ENCODE results near the gene CNN2. TPM values are rescaled to one million over a fixed set of nuclear protein-coding genes. Genes with fewer than 3 reads are reported as not detected.

CNN2 gene
- total and polyA plus RNA-seq, 9 of the 15 experiments (the other 6 are each of a cell fraction or from before 2014, with no cell fraction given), result 12.1 to 174 (median 52.7) TPM

DNA sequence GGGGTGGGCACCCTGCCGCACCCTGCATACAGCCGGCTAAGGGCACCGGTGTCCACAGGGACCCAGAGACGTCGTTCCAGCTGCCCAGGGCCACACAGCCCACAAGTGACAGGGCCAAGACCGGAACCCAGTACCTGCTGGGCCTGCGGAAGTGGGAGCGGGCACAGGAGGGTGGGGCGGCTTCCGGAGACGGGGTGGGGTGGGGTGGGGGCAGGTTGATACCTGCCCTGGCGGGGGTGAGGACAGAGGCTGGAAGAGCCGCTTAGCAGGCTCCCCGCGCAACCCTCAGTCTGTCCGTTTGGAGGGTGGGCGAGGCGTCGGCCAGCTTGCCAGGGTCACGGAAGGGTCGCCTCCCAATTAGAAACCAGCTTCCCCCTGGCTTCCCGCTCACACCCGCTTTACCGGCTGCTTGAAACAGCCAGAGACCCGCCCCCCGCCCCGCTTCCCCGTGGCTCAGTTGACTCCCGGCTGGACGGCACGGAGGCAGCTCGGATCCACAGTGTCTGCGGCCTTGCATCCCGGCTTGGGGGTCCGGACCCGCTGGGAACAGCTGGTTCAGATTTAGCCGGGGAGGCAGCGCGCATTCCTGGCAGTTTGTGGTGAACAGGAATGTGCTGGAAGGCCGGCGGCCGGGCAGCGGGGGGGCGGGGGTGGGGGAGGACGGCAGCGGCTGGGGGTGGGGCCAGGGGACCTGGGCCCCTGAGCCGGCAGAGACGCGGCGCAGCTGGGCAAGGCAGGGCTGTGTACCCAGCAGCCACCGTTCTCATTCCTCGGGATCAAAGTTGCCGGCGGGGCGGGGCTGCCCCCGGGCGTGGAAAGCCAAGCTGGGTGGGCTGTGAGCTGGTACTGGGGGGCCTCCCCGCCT is 1.9 kb downstream of the CNN2 start (continued):
- TF ChIP-seq, protein P1, sequence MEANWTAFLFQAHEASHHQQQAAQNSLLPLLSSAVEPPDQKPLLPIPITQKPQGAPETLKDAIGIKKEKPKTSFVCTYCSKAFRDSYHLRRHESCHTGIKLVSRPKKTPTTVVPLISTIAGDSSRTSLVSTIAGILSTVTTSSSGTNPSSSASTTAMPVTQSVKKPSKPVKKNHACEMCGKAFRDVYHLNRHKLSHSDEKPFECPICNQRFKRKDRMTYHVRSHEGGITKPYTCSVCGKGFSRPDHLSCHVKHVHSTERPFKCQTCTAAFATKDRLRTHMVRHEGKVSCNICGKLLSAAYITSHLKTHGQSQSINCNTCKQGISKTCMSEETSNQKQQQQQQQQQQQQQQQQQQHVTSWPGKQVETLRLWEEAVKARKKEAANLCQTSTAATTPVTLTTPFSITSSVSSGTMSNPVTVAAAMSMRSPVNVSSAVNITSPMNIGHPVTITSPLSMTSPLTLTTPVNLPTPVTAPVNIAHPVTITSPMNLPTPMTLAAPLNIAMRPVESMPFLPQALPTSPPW (CRISPR knock-in tag; IDR thresholded peaks at IDR 0.05), result peak; percentile 97
- TF ChIP-seq, protein P2, sequence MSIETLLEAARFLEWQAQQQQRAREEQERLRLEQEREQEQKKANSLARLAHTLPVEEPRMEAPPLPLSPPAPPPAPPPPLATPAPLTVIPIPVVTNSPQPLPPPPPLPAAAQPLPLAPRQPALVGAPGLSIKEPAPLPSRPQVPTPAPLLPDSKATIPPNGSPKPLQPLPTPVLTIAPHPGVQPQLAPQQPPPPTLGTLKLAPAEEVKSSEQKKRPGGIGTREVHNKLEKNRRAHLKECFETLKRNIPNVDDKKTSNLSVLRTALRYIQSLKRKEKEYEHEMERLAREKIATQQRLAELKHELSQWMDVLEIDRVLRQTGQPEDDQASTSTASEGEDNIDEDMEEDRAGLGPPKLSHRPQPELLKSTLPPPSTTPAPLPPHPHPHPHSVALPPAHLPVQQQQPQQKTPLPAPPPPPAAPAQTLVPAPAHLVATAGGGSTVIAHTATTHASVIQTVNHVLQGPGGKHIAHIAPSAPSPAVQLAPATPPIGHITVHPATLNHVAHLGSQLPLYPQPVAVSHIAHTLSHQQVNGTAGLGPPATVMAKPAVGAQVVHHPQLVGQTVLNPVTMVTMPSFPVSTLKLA (conservative IDR thresholded peaks at IDR 0.05), result peak in 1 of 2 experiments; percentile 65; a peak in 2 of 4 replicates
- TF ChIP-seq HDAC8 (tag; IDR thresholded peaks at IDR 0.05) (no peak), CSDE1 (IDR thresholded peaks at IDR 0.05) (no peak)
- TF ChIP-seq, protein P3, sequence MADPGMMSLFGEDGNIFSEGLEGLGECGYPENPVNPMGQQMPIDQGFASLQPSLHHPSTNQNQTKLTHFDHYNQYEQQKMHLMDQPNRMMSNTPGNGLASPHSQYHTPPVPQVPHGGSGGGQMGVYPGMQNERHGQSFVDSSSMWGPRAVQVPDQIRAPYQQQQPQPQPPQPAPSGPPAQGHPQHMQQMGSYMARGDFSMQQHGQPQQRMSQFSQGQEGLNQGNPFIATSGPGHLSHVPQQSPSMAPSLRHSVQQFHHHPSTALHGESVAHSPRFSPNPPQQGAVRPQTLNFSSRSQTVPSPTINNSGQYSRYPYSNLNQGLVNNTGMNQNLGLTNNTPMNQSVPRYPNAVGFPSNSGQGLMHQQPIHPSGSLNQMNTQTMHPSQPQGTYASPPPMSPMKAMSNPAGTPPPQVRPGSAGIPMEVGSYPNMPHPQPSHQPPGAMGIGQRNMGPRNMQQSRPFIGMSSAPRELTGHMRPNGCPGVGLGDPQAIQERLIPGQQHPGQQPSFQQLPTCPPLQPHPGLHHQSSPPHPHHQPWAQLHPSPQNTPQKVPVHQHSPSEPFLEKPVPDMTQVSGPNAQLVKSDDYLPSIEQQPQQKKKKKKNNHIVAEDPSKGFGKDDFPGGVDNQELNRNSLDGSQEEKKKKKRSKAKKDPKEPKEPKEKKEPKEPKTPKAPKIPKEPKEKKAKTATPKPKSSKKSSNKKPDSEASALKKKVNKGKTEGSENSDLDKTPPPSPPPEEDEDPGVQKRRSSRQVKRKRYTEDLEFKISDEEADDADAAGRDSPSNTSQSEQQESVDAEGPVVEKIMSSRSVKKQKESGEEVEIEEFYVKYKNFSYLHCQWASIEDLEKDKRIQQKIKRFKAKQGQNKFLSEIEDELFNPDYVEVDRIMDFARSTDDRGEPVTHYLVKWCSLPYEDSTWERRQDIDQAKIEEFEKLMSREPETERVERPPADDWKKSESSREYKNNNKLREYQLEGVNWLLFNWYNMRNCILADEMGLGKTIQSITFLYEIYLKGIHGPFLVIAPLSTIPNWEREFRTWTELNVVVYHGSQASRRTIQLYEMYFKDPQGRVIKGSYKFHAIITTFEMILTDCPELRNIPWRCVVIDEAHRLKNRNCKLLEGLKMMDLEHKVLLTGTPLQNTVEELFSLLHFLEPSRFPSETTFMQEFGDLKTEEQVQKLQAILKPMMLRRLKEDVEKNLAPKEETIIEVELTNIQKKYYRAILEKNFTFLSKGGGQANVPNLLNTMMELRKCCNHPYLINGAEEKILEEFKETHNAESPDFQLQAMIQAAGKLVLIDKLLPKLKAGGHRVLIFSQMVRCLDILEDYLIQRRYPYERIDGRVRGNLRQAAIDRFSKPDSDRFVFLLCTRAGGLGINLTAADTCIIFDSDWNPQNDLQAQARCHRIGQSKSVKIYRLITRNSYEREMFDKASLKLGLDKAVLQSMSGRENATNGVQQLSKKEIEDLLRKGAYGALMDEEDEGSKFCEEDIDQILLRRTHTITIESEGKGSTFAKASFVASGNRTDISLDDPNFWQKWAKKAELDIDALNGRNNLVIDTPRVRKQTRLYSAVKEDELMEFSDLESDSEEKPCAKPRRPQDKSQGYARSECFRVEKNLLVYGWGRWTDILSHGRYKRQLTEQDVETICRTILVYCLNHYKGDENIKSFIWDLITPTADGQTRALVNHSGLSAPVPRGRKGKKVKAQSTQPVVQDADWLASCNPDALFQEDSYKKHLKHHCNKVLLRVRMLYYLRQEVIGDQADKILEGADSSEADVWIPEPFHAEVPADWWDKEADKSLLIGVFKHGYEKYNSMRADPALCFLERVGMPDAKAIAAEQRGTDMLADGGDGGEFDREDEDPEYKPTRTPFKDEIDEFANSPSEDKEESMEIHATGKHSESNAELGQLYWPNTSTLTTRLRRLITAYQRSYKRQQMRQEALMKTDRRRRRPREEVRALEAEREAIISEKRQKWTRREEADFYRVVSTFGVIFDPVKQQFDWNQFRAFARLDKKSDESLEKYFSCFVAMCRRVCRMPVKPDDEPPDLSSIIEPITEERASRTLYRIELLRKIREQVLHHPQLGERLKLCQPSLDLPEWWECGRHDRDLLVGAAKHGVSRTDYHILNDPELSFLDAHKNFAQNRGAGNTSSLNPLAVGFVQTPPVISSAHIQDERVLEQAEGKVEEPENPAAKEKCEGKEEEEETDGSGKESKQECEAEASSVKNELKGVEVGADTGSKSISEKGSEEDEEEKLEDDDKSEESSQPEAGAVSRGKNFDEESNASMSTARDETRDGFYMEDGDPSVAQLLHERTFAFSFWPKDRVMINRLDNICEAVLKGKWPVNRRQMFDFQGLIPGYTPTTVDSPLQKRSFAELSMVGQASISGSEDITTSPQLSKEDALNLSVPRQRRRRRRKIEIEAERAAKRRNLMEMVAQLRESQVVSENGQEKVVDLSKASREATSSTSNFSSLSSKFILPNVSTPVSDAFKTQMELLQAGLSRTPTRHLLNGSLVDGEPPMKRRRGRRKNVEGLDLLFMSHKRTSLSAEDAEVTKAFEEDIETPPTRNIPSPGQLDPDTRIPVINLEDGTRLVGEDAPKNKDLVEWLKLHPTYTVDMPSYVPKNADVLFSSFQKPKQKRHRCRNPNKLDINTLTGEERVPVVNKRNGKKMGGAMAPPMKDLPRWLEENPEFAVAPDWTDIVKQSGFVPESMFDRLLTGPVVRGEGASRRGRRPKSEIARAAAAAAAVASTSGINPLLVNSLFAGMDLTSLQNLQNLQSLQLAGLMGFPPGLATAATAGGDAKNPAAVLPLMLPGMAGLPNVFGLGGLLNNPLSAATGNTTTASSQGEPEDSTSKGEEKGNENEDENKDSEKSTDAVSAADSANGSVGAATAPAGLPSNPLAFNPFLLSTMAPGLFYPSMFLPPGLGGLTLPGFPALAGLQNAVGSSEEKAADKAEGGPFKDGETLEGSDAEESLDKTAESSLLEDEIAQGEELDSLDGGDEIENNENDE (IDR thresholded peaks at IDR 0.05; ENCODE audit: low read depth, low read length), result no peak
- TF ChIP-seq, protein P4, sequence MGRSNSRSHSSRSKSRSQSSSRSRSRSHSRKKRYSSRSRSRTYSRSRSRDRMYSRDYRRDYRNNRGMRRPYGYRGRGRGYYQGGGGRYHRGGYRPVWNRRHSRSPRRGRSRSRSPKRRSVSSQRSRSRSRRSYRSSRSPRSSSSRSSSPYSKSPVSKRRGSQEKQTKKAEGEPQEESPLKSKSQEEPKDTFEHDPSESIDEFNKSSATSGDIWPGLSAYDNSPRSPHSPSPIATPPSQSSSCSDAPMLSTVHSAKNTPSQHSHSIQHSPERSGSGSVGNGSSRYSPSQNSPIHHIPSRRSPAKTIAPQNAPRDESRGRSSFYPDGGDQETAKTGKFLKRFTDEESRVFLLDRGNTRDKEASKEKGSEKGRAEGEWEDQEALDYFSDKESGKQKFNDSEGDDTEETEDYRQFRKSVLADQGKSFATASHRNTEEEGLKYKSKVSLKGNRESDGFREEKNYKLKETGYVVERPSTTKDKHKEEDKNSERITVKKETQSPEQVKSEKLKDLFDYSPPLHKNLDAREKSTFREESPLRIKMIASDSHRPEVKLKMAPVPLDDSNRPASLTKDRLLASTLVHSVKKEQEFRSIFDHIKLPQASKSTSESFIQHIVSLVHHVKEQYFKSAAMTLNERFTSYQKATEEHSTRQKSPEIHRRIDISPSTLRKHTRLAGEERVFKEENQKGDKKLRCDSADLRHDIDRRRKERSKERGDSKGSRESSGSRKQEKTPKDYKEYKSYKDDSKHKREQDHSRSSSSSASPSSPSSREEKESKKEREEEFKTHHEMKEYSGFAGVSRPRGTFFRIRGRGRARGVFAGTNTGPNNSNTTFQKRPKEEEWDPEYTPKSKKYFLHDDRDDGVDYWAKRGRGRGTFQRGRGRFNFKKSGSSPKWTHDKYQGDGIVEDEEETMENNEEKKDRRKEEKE (IDR thresholded peaks at IDR 0.05; ENCODE audit: borderline replicate concordance in 1 of 2, control insufficient read depth in 1 of 2, low read depth in 2 of 2, low read length in 1 of 2), result no peak
